SU-DHL-6 (cell line): ENCODE data around the gene COL5A1.

Source experiments
- CTCF ChIP-seq: fragments of 200-600 bp; sonication (generic); IDR thresholded peaks from one replicate; pipeline ENCODE4 v1.5.1; 2017; ENCODE audit warnings: antibody characterized with exemption, mild to moderate bottlenecking, low read length, moderate library complexity; ENCODE audit not compliant: insufficient read depth, poor library complexity, severe bottlenecking
- EZH2phosphoT487 ChIP-seq: fragments of 200-600 bp; sonication (generic), shearing (Covaris generic); conservative IDR thresholded peaks from 2 replicates; pipeline ENCODE4 v1.6.1; 2018; ENCODE audit warnings: mild to moderate bottlenecking, antibody characterized with exemption, low read length, moderate library complexity, mixed read lengths

DNA sequence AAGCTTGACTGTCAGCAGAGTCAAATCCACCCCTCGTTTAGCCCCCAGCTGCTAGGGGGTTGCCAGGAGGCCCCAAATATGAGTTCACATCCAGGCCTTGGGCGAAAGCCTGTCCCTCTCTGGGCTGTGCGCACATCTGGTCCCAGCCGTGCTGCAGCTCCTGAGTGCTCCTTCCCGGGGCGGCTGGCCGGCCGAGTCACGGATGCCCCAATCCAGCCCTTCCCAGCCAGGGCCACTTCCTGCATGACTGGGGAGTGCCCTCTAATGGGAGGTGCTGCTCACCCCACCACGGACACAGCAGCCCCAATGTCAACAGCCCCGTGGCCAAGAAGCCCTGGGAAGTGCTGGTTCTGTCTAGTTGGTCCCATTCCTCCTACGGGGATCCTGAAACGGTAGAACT is 135.6 kb downstream of the COL5A1 start:
- TF ChIP-seq CTCF (no peak), EZH2phosphoT487 (no peak)
